Heart left ventricle (tissue), 13 donors: ENCODE measurements around the gene DUSP1.

ENCODE experiments used
- CTCF ChIP-seq, 12 donors: fragments of 200-600 bp; sonication (generic) in 4 of 12; IDR thresholded peaks; one replicate each; pipeline versions ENCODE4 v1.5.0 to v1.8.0; 2018 to 2022; ENCODE audit warnings: antibody characterized with exemption in 12 of 12, mild to moderate bottlenecking in 5 of 12
- POLR2A ChIP-seq, 2 donors: fragments of 450-650 bp; IDR thresholded peaks; one replicate each; pipeline ENCODE4 v1.6.1; 2017; ENCODE audit warnings: antibody characterized with exemption in 2 of 2, mild to moderate bottlenecking in 2 of 2, moderate library complexity in 2 of 2
- donor health status: ischemic (EF 13 %, LVEDD 7.1; RV severe dilation, severe dysfunction).
- donor health status: DM: no; HTN: yes; CAD: no.
- donor health status: DM: no; HTN: no; CAD: no.
- donor health status: ischemic (EF 25% LVEDD 6.9; RV normal size, moderate dysfunction).
- donor health status: ischemic (EF 25% LVEDD 5.7; RV mildly dilated, moderate dysfunction).
- donor health status: ischemic (EF 35%, LVEDD 5.7; RV mildly dilated, moderate dysfunction).
- donor health status: nonischemic (EF 11% LVEDD 7.7; RV severe dilation, severe dysfunction).
- donor health status: DM: yes; HTN: yes; CAD: no.
- donor health status: PGD.
- donor health status: ischemic (EF 29% LVEDD 5.4; RV normal size, mild dysfunction).
- donor health status: nonischemic (EF 23%, LVEDD 6.1; RV moderate dilation, normal function).

GRCh38 chr5:172777881-172778814 is 7.2 kb upstream of the DUSP1 start:
- no peak for TF ChIP-seq CTCF (IDR thresholded peaks at IDR 0.05)
- TF ChIP-seq POLR2A (IDR thresholded peaks at IDR 0.05), result no peak
